GM15510 (cell line): ENCODE results near the gene PPP1R14B.

Source experiments
- POLR2A ChIP-seq: IDR thresholded peaks from 3 replicates; pipeline ENCODE4 v1.6.1; 2011; ENCODE audit warnings: borderline replicate concordance; ENCODE audit not compliant: insufficient read length; ENCODE audit errors: extremely low read depth

Gene PPP1R14B

DNA sequence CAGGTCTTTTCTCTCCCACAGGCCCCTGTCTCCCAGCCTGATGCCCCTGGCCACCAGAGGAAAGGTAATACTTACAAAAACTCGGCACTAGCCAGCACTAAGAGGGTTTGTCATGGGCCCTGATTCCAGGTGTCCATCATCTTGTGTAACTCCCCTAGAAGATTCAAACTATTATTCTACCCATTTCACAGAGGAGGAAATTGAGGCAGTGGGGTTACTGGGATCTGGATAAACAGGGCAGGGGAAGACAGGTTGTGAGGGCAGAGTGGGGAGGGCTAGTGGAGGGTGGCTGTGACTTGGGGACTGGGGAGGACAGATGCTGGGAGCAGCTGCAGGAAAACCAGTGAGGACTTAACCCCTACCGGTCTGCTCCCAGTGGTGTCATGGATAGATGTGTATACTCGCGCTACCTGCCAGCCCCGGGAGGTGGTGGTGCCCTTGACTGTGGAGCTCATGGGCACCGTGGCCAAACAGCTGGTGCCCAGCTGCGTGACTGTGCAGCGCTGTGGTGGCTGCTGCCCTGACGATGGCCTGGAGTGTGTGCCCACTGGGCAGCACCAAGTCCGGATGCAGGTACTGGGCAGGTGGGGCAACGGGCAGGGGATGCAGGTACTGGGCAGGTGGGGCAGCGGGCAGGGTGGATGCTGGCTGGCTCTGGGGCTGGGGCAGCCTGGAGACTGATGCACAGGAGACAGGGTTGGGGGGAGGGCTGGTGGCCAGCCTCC, 11.1 kb downstream of the PPP1R14B start:
- no peak for TF ChIP-seq POLR2A

DNA sequence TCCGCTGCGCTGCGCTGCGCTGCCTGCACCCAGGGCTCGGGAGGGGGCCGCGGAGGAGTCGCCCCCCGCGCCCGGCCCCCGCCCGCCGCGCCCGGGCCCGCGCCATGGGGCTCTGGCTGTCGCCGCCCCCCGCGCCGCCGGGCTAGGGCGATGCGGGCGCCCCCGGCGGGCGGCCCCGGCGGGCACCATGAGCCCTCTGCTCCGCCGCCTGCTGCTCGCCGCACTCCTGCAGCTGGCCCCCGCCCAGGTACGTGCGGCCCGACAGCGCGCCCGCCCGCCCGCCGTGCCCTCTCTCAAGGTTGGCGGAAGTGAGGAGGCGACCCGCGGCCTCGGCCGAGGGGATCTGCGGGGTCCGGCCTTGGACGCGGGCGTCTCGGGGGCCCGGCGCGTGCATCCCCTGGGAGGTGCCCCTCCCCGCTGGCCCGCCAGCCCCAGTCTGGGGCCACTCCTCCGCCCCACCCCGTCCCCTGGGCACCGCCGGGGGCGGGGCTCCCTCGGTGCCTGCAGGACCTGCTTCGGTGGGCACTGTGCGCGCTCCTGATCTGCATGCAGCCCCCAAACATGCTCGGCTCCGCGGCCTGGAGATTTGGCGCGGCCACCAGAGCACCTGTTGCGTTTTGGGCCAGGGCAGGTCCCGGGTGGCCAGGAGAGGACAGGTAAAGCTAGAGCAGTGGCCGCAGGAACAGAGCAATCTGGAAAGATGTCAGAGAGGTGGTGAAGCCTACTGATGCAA, 11.9 kb downstream of the PPP1R14B start:
- peak; percentile 44 for TF ChIP-seq POLR2A

- TF ChIP-seq POLR2A, result peak; percentile 39
Measured at GRCh38 chr11:64233913-64234586, 12.7 kb downstream of the PPP1R14B start, which contains the start of gene VEGFB. Gene VEGFB (plus strand): TSS chr11:64234584. CDS start chr11:64234834, 250 bp downstream.

DNA sequence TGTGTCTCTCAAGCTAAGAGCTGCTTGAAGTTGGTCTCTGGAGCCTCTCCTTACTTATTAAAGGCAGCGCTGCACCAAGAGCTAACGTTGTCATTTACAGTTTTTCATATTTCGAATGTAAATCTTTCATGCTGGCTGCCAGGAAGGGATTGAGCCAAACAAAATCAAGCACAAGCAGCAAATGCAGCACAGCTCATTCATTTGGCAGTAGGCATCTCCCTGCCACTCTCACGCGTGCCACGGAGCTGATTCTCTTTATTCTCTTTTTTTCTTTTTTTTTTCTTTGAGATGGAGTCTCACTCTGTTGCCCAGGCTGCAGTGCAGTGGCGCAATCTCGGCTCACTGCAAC, 13.8 kb downstream of the PPP1R14B start:
- no peak for TF ChIP-seq POLR2A

DNA sequence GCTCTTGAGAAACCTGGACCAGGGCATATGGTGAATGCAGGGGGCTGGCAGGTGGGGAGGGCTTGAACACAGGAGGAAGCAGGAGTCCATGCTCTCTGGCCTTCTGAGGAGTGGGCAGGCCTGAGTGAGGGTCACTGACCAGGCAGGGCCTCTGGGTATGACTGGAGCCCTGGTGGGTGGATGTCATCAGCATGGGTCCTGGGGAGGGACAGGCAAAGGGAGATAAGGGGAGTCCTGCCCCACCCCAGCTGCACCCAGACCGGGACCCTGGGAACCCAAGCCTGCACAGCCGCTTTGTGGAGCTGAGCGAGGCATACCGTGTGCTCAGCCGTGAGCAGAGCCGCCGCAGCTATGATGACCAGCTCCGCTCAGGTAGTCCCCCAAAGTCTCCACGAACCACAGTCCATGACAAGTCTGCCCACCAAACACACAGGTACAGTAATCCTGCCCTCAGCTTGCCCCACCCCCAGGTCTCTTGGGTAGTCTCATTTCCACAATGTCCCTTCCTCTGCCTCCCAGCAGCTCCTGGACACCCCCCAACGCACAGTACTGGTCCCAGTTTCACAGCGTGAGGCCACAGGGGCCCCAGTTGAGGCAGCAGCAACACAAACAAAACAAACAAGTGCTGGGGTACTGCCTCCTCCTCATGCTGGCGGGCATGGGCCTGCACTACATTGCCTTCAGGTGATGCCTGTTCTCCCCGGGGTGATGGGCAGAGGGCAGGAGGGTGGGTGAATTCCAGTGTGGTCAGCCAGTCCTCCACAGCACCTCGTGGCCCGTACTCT, 14.4 kb downstream of the PPP1R14B start:
- TF ChIP-seq POLR2A, result no peak

DNA sequence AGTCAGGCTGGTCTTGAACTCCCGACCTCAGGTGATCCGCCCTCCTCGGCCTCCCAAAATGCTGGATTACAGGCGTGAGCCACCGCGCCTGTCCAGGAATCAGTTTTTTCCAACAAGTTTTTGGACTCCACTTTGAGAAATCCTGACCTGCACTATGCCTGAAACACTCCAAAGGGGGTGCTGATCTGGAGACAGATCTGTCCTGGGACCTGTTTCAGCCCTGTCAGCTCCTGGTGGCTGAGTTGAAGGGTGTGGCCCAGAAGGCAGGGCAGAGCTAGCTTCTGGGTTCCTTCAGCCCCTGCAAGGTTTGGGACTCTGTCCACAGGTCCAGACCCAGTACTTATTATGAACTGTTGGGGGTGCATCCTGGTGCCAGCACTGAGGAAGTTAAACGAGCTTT, 15.2 kb downstream of the PPP1R14B start:
- TF ChIP-seq POLR2A, result no peak

DNA sequence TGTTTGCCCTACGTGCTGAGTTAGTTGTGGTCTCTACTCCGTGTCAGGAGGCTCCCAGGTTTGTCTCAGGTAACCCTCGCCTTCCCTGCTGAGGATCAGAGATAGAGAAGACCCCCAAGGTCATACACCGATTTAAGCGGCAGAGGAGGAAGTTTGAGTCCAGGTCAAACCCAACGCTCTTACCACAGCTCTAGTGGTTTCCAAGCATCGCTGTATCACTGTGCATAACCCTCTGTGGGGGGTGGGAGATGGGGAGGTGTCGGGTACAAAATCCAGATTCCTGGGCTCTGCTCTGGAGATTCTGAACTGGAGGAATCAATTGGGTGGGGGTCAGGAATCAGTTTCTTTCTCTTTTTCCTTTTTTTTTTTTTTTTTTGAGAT, 15.8 kb downstream of the PPP1R14B start:
- no peak for TF ChIP-seq POLR2A

GRCh38 chr11:64230171-64230984, 16.4 kb downstream of the PPP1R14B start, which contains the start of gene DNAJC4:
Gene DNAJC4 (plus strand): TSS chr11:64230548. CDS start chr11:64230855, 307 bp downstream.
- peak; percentile 66 for TF ChIP-seq POLR2A

DNA sequence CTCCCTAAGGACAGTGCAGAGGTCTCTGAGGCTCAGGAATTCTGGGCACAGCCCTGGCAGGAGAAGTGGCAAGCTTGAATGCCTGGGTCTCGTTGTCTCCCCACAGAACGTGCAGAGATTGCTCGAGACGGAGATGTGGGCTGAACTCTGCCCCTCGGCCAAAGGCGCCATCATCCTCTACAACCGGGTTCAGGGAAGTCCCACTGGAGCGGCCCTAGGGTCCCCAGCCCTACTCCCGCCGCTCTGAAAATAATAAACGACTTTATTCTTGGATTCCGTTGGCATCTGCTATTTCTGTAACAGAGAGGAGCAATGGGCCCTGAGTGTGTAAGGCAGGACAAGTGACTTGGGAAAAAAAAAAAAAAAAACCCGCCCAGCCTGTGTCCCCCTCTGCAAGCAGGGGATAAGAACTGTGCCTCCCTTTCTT, 17.0 kb downstream of the PPP1R14B start:
- TF ChIP-seq POLR2A, result no peak

- TF ChIP-seq POLR2A, result no peak
Measured at GRCh38 chr11:64229090-64229743, 17.5 kb downstream of the PPP1R14B start.

- no peak for TF ChIP-seq POLR2A
Measured at GRCh38 chr11:64227405-64227956, 19.3 kb downstream of the PPP1R14B start.

- TF ChIP-seq POLR2A, result peak; percentile 49
Measured at GRCh38 chr11:64226507-64227051, 20.2 kb downstream of the PPP1R14B start.
